Measurements from ENCODE around the gene AIP.
A peak's percentile ranks its signal among the peaks of the same experiment; 100 is the strongest.
"Not testable (repeated sequence)": the region's sequence is repeated elsewhere in the genome, so short reads cannot be mapped to it uniquely, and the experiment has no call there.

The AIP gene

DNA sequence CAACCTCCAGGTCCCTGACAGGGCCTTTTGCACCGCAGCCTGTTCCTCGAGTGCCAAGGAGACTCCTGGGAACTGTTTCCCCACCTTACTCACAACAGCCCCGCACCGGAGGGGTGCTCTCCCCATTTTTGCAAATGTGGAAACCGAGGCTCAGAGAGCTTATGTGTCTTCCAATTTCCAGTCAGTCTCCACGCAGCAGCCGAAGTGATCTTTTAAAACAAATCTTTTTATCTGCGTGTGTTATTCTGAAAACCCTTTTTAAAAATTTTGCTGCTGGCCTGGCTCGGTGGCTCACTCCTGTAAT is 13.4 kb upstream of the AIP start:
- DNase-seq: no peak

DNA sequence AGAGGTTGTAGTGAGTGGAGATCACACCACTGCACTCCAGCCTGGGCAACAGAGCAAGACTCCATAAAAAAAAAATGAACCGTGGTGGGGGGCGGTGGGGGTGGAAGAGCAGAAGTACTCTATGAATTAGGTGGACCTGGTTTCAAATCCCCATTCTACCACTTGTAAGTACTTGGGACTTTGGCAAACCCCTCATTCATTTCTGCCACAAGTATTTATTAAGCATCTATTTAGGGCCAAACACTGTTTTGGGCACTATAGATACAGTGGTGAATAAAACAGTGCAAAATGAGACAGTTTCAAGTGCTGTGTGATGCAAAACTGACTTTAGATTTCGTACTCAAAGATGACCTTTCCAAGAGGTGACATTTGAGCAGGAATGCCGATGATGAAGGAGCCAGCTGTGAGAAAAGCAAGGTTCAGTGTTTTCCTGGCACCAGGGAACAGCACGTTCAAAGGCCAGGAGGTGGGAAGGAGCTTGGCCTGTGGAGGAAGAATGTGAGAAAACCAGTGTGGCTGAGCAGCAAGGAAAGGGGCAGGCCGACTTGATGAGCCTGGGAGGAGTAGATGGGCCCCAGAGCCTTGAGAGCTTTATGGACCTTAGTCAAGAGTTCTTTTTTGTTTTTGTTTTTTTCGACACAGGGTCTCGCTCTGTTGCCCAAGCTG is 12.4 kb upstream of the AIP start:
- DNase-seq: no peak

DNA sequence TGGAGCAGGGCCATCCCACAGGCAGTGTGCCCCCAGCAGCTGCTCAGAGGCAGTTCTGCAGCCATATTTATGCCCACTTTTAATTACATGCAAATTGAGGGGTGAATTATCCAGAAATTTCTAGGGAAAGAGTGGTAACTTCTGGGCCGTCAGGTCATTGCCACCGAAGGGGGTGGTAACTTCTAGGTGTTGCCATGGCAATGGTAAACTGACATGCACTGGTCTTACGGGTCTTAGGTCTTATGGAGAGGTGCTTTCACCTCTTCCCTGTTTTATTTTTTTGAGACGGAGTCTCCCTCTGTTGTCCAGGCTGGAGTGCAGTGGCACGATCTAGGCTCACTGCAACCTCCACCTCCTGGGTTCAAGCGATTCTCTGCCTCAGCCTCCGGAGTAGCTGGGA is 9.9 kb upstream of the AIP start:
- DNase-seq: no peak

DNA sequence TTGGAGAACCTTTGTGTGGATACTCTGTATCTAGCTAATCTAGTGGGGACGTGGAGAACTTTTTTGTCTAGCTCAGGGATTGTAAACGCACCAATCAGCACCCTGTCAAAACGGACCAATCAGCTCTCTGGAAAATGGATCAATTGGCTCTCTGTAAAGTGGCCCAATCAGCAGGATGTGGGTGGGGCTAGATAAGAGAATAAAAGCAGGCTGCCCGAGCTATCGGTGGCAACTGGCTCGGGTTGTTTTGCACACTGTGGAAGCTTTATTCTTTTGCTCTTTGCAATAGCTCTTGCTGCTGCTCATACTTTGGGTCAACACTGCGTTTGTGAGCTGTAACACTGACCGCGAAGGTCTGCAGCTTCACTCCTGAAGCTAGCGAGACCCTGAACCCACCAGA is 6.1 kb upstream of the AIP start:
- DNase-seq: not testable (repeated sequence)

DNA sequence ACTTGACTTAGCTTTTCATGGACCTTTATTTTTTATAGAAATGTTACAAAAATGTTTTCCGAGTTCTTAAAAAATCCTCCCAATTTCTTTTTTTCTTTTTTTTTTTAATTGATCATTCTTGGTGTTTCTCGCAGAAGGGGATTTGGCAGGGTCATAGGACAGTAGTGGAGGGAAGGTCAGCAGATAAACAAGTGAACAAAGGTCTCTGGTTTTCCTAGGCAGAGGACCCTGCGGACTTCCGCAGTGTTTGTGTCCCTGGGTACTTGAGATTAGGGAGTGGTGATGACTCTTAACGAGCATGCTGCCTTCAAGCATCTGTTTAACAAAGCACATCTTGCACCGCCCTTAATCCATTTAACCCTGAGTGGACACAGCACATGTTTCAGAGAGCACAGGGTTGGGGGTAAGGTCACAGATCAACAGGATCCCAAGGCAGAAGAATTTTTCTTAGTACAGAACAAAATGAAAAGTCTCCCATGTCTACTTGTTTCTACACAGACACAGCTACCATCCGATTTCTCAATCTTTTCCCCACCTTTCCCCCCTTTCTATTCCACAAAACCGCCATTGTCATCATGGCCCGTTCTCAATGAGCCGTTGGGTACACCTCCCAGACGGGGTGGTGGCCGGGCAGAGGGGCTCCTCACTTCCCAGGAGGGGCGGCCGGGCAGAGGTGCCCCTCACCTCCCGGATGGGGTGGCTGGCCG is 5.3 kb upstream of the AIP start:
- DNase-seq: not testable (repeated sequence)

DNA sequence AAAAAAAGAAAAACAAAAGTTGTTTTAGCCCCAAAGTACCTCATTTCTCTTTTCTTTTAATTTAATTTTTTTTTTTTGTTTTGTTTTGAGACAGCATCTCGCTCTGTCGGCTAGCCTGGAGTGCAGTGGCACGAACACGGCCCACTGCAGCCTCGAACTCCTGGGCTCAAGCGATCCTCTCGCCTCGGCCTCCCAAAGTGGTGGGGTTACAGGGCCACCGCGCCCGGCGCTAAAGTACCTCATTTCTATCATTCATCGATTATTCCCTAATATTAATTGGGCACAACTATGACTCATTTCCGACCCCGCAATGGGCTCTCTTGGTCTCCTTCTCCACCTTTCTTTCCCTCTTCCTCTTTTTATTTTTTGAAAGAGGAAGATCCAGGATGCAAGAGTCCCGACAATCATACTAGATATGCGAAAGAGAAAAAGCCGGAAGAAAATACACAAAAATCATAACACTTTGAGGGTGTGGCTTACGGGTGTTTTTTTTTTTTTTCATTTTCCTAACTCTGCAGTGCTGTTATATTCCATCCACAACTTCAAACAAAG is 475 bp upstream of the AIP start:
- no peak for DNase-seq

DNA sequence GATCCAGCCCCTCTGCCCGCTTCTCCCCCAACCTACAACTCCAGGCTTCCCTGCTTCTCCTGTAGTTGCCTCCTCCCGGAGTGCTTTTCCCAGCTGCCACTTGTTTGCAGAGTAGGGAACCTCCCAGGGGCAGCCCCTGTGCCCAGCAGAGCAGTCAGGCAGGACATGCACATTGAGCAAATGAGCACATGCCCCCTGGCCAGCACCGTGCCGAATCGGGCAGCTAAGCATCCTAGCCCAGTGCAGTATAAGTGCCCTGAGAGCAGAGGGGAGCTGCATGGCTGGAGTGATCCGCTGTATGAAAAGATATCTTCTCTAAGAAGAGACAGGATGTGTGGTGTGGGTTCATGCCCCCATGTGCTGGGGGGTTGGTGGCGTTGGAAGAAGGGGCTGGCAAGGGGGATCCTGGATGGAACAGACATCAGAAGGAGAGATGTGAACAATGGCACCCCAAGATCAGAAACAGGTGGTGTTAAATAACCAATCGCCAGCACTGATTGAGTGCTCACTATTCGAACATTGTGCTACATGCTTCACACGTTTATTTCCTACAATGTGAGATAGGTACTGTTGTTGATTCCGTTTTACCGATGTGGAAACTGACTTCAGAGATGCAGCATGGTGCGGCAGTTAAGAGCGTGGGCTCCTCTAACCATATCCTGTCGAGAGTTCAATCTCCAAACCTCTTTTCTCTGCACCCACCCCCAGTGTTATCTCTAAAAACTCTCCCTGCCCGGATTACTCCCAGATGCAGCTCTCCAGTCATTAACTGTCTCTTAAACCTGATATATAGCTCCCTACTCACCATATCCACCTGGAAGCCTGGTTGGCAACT is 1.2 kb downstream of the AIP start:
- DNase-seq: no peak

DNA sequence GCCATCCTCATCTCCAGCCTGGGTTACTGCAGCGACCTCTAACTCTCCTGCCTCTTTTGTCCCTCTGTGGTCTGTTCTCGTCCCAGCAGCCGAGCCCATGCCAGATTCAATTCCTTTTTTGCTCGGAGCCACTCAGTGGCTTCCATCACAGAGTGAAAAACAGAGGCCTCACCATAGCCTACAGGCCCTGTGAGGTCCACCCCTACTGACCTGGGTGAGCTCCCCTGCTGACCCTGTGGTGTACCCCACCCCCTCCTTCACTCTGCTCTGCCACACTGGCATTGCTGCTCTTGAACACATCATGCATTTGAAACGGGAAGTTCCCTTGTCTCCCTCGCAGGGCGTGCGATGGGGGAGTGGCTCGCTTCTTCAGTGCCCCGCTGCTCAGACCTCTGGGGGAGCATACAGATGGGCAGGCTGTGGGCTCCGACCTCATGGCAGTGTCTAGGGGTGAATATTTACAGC is 2.1 kb downstream of the AIP start:
- DNase-seq: peak in 3 of 4 experiments; percentile 28 to 42 (median 40)

DNA sequence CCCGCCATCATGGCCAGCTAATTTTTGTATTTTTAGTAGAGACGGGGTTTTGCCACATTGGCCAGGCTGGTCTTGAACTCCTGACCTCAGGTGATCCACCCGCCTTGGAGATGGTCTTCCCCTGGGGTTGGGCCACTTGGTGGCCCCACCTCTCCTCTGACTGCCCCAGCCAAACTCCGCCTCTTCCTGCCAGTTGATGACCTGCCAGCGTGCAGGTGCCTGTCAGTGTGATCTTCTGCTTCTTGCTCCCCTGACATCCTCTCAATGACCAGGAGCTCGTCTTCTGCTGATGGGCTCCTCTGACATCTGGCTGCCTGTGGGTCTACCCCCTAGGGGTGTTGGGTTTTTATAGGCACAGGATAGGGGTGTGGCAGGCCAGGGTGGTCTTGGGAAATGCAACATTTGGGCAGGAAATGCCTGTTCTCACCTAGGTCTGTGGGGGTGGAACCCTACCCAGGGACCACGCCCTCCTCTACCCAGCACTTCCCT is 3.1 kb downstream of the AIP start:
- DNase-seq: not testable (repeated sequence)

DNA sequence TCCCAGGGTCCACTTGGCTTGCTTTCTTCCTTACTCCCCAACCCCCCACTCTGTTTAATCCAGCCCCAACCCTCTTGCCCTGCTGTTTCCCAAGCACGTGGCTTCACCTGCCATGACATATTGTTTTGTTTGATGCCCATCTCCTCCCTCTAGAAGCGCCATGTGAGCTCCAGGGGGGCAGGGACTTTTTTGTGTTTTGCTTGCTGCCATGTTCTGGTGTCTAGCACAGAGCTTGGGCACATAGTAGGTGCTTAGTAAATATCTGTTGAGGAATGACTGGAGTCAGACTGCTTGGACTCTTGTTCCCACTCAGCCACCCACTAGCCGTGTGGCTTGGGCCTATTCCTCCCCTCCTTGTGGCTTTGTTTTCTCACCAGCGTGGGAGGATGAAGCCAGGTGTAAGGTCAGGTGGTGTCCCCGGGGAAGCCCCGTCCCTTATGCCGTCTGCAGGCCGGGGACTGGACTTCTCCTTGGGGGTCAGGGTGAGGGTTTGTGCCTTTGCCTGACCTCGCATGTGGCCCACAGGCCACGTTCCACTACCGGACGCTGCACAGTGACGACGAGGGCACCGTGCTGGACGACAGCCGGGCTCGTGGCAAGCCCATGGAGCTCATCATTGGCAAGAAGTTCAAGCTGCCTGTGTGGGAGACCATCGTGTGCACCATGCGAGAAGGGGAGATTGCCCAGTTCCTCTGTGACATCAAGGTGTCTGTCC is 3.8 kb downstream of the AIP start:
- no peak for DNase-seq

DNA sequence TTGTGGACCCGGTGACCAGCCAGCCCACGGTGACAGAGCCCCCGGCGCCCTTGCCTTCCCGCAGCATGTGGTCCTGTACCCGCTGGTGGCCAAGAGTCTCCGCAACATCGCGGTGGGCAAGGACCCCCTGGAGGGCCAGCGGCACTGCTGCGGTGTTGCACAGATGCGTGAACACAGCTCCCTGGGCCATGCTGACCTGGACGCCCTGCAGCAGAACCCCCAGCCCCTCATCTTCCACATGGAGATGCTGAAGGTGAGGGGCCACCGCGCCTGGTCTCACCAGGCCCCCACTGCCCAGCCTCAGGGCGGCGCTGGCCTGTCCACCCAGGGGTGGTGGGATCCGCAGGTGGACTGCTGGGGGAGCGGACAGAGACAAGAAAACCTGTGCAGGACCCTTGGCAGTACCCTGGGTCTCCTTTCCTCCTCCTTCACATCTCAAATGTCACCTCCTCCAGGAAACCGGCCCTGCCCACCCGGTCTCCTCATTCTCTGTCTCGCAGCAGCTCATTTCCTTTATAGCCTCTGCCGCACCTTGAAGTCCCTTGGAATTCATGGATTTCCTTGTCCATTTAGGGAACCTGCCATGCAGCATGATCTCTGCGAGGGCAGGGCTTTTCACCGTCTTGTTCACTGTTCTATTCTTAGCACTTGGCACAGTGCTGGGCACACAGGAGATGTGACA is 6.5 kb downstream of the AIP start:
- no peak for DNase-seq

DNA sequence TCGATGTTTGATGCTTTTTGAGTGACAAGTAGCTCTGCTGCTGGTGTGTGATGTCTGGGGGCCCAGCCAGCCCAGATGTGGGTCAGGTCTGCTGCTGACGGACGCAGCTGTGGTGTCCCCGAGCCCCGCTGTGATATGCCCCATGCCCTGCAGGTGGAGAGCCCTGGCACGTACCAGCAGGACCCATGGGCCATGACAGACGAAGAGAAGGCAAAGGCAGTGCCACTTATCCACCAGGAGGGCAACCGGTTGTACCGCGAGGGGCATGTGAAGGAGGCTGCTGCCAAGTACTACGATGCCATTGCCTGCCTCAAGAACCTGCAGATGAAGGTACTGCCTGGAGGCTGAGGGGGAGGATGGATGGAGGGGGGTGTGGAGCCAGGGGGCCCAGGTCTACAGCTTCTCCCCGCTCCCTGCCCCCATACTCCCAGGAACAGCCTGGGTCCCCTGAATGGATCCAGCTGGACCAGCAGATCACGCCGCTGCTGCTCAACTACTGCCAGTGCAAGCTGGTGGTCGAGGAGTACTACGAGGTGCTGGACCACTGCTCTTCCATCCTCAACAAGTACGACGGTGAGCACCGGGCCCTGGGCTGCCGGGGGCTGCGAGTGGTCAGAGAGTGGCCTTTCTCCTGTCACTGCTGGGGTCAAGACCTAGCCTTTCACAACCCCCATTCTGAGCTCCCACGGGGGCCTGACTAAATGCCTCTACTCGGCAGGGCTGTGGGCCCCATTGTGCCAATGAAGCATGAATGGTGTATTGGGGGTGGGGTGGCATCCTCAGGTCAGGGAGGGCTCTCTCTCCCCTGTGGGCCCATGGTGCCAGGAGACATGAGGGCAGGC is 7.3 kb downstream of the AIP start:
- no peak for DNase-seq

DNA sequence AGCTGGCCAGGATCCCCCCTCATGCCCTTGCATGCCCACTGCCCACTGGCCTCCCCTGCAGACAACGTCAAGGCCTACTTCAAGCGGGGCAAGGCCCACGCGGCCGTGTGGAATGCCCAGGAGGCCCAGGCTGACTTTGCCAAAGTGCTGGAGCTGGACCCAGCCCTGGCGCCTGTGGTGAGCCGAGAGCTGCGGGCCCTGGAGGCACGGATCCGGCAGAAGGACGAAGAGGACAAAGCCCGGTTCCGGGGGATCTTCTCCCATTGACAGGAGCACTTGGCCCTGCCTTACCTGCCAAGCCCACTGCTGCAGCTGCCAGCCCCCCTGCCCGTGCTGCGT is 7.9 kb downstream of the AIP start:
- DNase-seq: no peak

DNA sequence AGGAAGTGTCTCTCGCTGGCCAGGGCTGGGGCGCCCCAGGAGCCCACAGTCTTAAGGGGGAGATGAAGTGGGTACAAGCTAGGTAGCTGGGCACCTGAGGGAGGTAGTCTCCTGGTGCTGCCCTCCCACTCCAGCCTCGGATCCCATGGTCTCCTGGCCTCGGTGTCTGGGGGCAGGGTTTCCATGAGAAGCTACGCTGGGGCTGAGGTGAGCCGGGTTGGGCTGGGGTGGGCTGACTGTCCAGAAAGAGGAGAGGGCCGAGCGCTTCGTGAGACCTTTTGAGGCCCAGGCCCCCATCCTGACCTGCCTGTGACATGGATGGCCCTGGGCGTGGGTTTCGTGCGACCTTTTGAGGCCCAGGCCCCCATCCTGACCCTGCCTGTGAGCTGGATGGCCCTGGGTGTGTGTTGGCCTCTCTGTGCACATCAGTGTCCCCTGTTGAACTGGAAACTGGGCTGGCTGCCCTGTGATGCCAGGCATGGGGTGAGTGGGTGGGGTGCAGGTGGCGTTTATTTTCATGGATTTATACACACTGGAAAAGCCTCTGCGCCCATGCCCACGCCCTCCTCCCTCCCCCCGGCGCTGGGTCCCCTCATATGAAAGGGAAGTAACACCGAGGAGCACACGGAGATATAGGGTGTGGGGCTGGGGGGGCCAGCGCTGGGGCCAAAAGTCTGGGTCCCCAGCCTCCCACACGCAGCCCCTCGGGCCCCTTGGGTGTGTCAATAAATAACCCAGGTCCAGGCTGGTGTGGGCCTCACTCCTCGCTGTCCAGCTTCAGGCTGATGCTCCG is 8.6 kb downstream of the AIP start:
- DNase-seq: no peak

DNA sequence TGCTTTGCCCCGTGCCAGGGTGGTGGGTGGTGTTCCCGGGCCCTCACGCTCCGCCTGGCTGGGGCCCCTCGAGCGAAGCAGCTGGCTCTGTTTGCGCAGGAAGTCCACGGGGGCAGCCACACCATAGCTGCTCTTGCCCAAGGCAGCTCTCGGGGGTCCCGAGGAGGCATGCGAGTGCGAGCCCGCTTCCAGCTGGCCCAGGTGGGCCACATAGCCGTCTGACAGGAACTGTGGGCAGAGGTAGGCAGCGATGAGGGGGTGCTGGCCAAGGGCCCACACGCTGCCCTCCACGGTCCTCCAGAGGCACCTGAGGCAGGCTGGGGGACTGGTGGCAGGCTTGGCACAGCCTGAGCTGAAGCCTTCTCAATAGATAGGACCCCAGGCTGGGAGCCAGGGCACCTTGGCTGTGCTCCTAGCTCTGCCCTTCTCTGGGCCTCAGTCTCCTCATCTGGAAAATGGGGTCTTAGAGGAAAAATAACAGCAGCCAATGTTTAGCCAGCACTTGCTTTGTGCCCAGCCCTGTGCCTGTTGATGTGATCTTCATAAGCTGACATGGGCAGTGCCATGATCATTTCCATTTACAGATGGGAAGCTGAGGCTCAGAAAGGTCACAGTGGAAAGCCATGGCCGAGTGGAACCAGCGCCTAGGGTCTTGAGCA is 9.4 kb downstream of the AIP start:
- DNase-seq: no peak

DNA sequence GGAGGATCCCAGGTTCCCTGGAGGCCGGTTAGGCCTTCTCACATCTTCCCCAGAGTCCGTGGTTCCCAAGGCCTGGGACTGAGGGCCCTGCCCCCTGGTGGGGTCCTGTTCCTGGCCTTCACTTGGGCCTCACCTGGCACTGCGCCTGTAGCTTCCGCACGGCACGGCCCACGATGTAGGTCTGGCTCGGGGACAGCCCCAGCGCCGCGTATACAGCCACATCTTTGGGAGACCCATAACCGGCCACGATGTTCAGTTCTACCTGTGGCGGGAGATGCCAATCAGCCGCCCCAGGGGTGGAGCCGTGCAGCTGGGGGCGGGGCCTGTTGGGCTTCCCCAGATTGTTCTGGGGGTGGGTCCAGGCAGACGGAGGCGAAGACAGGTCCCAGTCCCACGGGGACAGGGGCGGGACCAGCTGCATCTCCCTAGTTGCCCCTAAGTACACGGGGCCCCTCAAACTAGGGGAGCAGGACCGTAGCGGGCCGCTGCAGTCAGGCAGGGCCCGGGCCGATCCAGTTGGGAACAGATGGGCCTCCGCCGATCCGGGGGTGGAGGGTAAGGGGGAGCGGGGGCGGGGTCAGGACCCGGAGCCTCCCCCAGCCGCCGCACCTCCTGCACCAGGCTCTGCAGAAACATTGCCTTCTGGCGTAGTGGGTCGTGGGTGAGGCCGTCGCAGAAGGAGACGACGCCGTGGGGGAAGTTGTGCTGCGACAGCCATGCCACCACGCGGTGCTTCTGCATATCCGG is 10.1 kb downstream of the AIP start:
- DNase-seq: no peak

DNA sequence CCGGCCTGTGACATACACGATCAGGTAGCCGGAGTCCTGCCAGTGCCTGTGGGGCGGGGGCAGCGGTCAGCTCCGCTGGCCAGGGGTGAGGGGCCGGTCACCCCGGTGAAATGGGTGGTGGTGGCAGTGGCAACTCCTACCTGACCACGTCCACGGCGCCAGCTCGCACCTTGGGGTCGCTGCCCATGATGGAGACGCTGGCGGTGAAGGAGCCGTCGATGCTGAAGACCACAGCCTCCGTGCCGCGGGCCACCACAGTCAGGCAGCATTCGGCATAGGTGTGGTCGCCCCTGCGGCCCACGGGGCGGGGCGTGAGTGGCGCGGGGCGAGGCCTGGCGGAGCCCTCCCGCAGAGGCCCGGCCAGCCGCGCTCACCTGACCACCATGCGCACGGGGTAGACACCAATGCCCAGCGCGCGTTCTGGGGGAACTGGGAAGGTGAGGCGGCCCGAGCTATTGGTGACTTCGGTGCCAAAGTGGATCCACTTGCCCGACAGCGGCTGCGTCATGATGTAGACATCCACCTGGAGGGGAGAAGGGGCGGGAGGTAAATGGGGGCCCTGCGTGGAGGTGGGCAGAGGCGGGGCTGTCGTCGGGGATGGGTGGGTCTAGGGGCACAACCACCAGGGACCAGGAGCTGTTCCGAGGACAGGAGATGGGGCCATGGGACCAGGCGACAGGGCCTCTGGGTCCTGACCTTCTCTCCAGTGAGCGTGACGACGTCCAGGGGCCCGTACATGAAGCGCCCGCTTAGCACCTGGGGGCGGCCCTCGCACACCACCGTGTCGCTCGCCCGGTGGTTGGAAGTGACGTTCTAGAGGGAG is 10.9 kb downstream of the AIP start:
- DNase-seq: no peak

Data from activated CD4-positive, CD25-positive, alpha-beta regulatory T cell (primary cell).